GM12892 (cell line): ENCODE data around the gene PLXNB3.
"Not testable (repeated sequence)": the region's sequence is repeated elsewhere in the genome, so short reads cannot be mapped to it uniquely, and the experiment has no call there.

Experiments
- DNase-seq: peaks from one replicate; pipeline ENCODE4 v3.0.0; 2011; ENCODE audit not compliant: insufficient read length
- FAIRE-seq: peaks from 2 replicates; lab custom pipeline; 2011; peaks lifted over from hg19 to GRCh38; lab: Jason Lieb, UNC
- POLR2A ChIP-seq: IDR thresholded peaks from 2 replicates; pipeline ENCODE4 v1.6.1; 2011; ENCODE audit warnings: low read depth, low read length, control low read depth
- POLR2AphosphoS5 ChIP-seq: IDR thresholded peaks from 2 replicates; pipeline ENCODE4 v1.6.1; 2011; ENCODE audit warnings: low read depth, low read length, control low read depth
- TAF1 ChIP-seq: IDR thresholded peaks from 2 replicates; pipeline ENCODE4 v1.6.1; 2011; ENCODE audit warnings: low read depth, mild to moderate bottlenecking, control low read depth, low read length, borderline replicate concordance

PLXNB3 gene

GRCh38 chrX:153814591-153815315 lies 50.7 kb downstream of the PLXNB3 start:
- FAIRE-seq (no peak), DNase-seq (no peak)
- no peak for TF ChIP-seq POLR2AphosphoS5
- no peak for TF ChIP-seq POLR2A
- no peak for TF ChIP-seq TAF1

GRCh38 chrX:153816831-153817690 lies 53.0 kb downstream of the PLXNB3 start:
- TF ChIP-seq POLR2AphosphoS5 (no peak), POLR2A (no peak), TAF1 (no peak)
- FAIRE-seq (no peak), DNase-seq (peak; percentile 8)

- DNase-seq, FAIRE-seq: not testable (repeated sequence)
These were observed 54.0 kb downstream of the PLXNB3 start for GRCh38 chrX:153818064-153818463.

- no peak for FAIRE-seq
- TF ChIP-seq TAF1 (no peak), POLR2AphosphoS5 (no peak), POLR2A (no peak)
- DNase-seq = peak; percentile 57
These were observed 54.7 kb downstream of the PLXNB3 start for GRCh38 chrX:153818571-153819383.

GRCh38 chrX:153819384-153820040 lies 55.5 kb downstream of the PLXNB3 start:
- FAIRE-seq = no peak

GRCh38 chrX:153820601-153821000 lies 56.6 kb downstream of the PLXNB3 start:
- no peak for FAIRE-seq
- DNase-seq = no peak
- TF ChIP-seq TAF1 = no peak
- TF ChIP-seq POLR2AphosphoS5 = no peak
- TF ChIP-seq POLR2A = no peak

More at GRCh38 chrX:153819384-153820040, 55.5 kb downstream of the PLXNB3 start:
- DNase-seq = peak; percentile 28
- TF ChIP-seq TAF1 (no peak), POLR2A (no peak), POLR2AphosphoS5 (no peak)

GRCh38 chrX:153821066-153821465 lies 57.0 kb downstream of the PLXNB3 start:
- no peak for DNase-seq
- TF ChIP-seq POLR2A = no peak
- TF ChIP-seq POLR2AphosphoS5 = no peak
- TF ChIP-seq TAF1 = no peak
- FAIRE-seq = no peak

GRCh38 chrX:153824348-153824747 lies 60.3 kb downstream of the PLXNB3 start:
- DNase-seq (no peak), FAIRE-seq (no peak)
- no peak for TF ChIP-seq POLR2A
- no peak for TF ChIP-seq POLR2AphosphoS5
- no peak for TF ChIP-seq TAF1

GRCh38 chrX:153825042-153825441 lies 61.0 kb downstream of the PLXNB3 start:
- FAIRE-seq = no peak
- DNase-seq = no peak
- TF ChIP-seq POLR2A (no peak), TAF1 (no peak), POLR2AphosphoS5 (no peak)
